Measurements from ENCODE around the gene LARP4B. TPM values are rescaled to one million over a fixed set of nuclear protein-coding genes. Genes with fewer than 3 reads are reported as not detected.

LARP4B gene
- total and polyA plus RNA-seq, 2 donors (not counting 3 experiments of a cell fraction or from before 2014, with no cell fraction given): 27.4 to 101 TPM

DNA sequence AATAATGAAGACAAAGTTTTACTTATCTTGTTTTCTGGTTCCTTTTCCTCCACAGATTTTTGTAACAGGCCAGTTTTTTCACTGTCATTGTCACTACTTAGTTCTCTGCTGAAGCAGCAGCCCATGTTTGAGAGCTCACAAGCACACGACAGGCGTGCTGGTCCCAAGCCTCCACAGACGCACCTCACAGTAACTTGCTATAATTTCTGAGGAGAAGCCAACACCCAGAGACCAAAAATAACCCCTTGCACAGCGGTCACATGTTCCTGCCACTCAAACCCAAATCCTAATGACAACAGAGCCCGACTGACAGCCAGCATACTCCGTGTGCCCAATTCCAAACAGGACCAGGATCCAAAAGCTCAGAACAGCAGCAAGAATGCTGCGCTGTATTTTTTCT, 58.5 kb downstream of the LARP4B start:
- H3K36me3 ChIP-seq (ENCODE audit: control insufficient read depth in 2 of 2, extremely low read depth in 1 of 2, insufficient read depth in 2 of 2, low read length in 2 of 2): peaks cover 0 to 34% of the 10 kb centered on the region in 2 experiments
- CTCF ChIA-PET: no interaction called here

More for the DNA sequence above, 58.5 kb downstream of the LARP4B start:
- dilution Hi-C loops (cut with MboI; ENCODE audit: extremely low pct_ligation_motif_present, low sequenced_read_pairs): no loop called here
- TF ChIP-seq GATA2 (IDR thresholded peaks at IDR 0.05; ENCODE audit: insufficient read depth, insufficient read length, low read depth, low read length) (no peak), POLR2AphosphoS5 (IDR thresholded peaks at IDR 0.05; ENCODE audit: insufficient read depth, low read depth, low read length) (no peak), MAX (IDR thresholded peaks at IDR 0.05; ENCODE audit: insufficient read depth, insufficient read length) (no peak), CTCF (IDR thresholded peaks at IDR 0.05; ENCODE audit: extremely low read depth in 1 of 2, insufficient read depth in 1 of 2, low read depth in 1 of 2, low read length in 2 of 2) (no peak), JUN (IDR thresholded peaks at IDR 0.05; ENCODE audit: borderline replicate concordance, insufficient read depth, insufficient read length, low read depth) (no peak), EZH2 (IDR thresholded peaks at IDR 0.05; ENCODE audit: borderline replicate concordance, low read depth, low read length, severe bottlenecking) (no peak), FOS (IDR thresholded peaks at IDR 0.05; ENCODE audit: borderline replicate concordance, insufficient read depth, low read length) (no peak), POLR2A (IDR thresholded peaks at IDR 0.05; ENCODE audit: low read depth, low read length) (no peak), MYC (IDR thresholded peaks at IDR 0.05; ENCODE audit: low read depth, low read length) (no peak)
- no peak overlapping the region for H3K9ac ChIP-seq (replicated peaks; ENCODE audit: extremely low read depth, insufficient read depth, low read length)
- H3K27ac ChIP-seq (ENCODE audit: insufficient read depth, low read depth, low read length): no peak overlapping the region
- DNase-seq (ENCODE audit: low read depth, low spot score): no peak
- no peak overlapping the region for H3K4me3 ChIP-seq (replicated peaks in 1 of 3; ENCODE audit: insufficient read depth in 1 of 3, low read depth in 1 of 3, low read length in 3 of 3)
- no peaks in the 10 kb centered on the region for H3K9me3 ChIP-seq (replicated peaks; ENCODE audit: control insufficient read depth, insufficient read depth, low read length)
- POLR2A ChIA-PET: interaction anchor here (0.5 kb wide), 1 partner anchor 42 kb away, joined by 3 read pairs; no protein-coding TSS in a partner anchor
- intact Hi-C loops (cut with micrococcal nuclease): no loop called here
- H3K4me2 ChIP-seq (ENCODE audit: insufficient read depth, low read length): no peak overlapping the region
- peaks cover 72% of the 10 kb centered on the region for H3K79me2 ChIP-seq (ENCODE audit: control insufficient read depth, insufficient read depth, low read length)
- H3K9me1 ChIP-seq (replicated peaks; ENCODE audit: control insufficient read depth, extremely low read depth, insufficient read depth, low read length): no peaks in the 10 kb centered on the region
- no peaks in the 10 kb centered on the region for H4K20me1 ChIP-seq (replicated peaks; ENCODE audit: control insufficient read depth, extremely low read depth, insufficient read depth, low read length)
- no peaks in the 10 kb centered on the region for H3K27me3 ChIP-seq (ENCODE audit: control insufficient read depth in 2 of 2, insufficient read depth in 2 of 2, low read length in 2 of 2)
- FAIRE-seq: no peak
- BruUV-seq (replicated peaks): no TSS peak
- no peak overlapping the region for H2AFZ ChIP-seq (ENCODE audit: low read depth, low read length)
- H3K4me1 ChIP-seq (ENCODE audit: control insufficient read depth, extremely low read depth, insufficient read depth, low read length): no peaks in the 10 kb centered on the region

All from endothelial cell of umbilical vein (primary cell).